HEK293 (cell line): ENCODE measurements around the gene RPS19BP1.

Source experiments
- GLIS1 ChIP-seq: fragments of 450-650 bp; formaldehyde crosslinking; IDR thresholded peaks from 2 replicates; pipeline ENCODE4 v1.5.1; 2016; ENCODE audit warnings: missing biosample characterization, missing genetic modification characterization
- KLF1 ChIP-seq: fragments of 450-650 bp; formaldehyde crosslinking; IDR thresholded peaks from 2 replicates; pipeline ENCODE4 v1.5.1; 2016; ENCODE audit warnings: missing biosample characterization, missing genetic modification characterization
- KLF7 ChIP-seq: fragments of 450-650 bp; formaldehyde crosslinking; IDR thresholded peaks from 2 replicates; pipeline ENCODE4 v1.5.1; 2016; ENCODE audit warnings: missing biosample characterization, missing genetic modification characterization, borderline replicate concordance
- PBX3 ChIP-seq: sonication (generic); formaldehyde crosslinking; IDR thresholded peaks from 2 replicates; pipeline ENCODE4 v1.8.1; 2022; ENCODE audit warnings: mild to moderate bottlenecking, moderate library complexity, missing genetic modification reagents
- PRDM10 ChIP-seq: fragments of 450-650 bp; formaldehyde crosslinking; IDR thresholded peaks from 2 replicates; pipeline ENCODE4 v1.5.1; 2016; ENCODE audit warnings: missing biosample characterization, missing genetic modification characterization
- PRDM6 ChIP-seq: fragments of 450-650 bp; formaldehyde crosslinking; IDR thresholded peaks from 2 replicates; pipeline ENCODE4 v1.5.1; 2017; ENCODE audit warnings: missing biosample characterization, missing genetic modification characterization
- ZBTB1 ChIP-seq: fragments of 450-650 bp; formaldehyde crosslinking; IDR thresholded peaks from 2 replicates; pipeline ENCODE4 v1.5.1; 2016; ENCODE audit warnings: missing biosample characterization, missing genetic modification characterization
- ZBTB10 ChIP-seq: fragments of 450-650 bp; formaldehyde crosslinking; IDR thresholded peaks from 2 replicates; pipeline ENCODE4 v1.5.1; 2016; ENCODE audit warnings: missing biosample characterization, missing genetic modification characterization
- ZBTB17 ChIP-seq: fragments of 450-650 bp; formaldehyde crosslinking; IDR thresholded peaks from 2 replicates; pipeline ENCODE4 v1.5.1; 2016; ENCODE audit warnings: missing biosample characterization, missing genetic modification characterization
- ZNF148 ChIP-seq: fragments of 450-650 bp; formaldehyde crosslinking; IDR thresholded peaks from 2 replicates; pipeline ENCODE4 v1.5.0; 2017; ENCODE audit warnings: missing biosample characterization, missing genetic modification characterization, borderline replicate concordance
- ZNF19 ChIP-seq: fragments of 450-650 bp; formaldehyde crosslinking; IDR thresholded peaks from 2 replicates; pipeline ENCODE4; 2016; ENCODE audit warnings: missing biosample characterization, missing genetic modification characterization, low read depth
- ZNF211 ChIP-seq: fragments of 450-650 bp; formaldehyde crosslinking; IDR thresholded peaks from 2 replicates; pipeline ENCODE4 v1.5.1; 2016; ENCODE audit warnings: low read depth, missing biosample characterization, missing genetic modification characterization
- ZNF221 ChIP-seq: fragments of 450-650 bp; formaldehyde crosslinking; IDR thresholded peaks from 2 replicates; pipeline ENCODE4 v1.5.1; 2017; ENCODE audit warnings: missing biosample characterization, missing genetic modification characterization, borderline replicate concordance
- ZNF23 ChIP-seq: fragments of 450-650 bp; formaldehyde crosslinking; IDR thresholded peaks from 2 replicates; pipeline ENCODE4 v1.5.1; 2016; ENCODE audit warnings: missing biosample characterization, missing genetic modification characterization, borderline replicate concordance
- ZNF26 ChIP-seq: fragments of 450-650 bp; formaldehyde crosslinking; IDR thresholded peaks from 2 replicates; pipeline ENCODE4 v1.5.1; 2016; ENCODE audit warnings: missing biosample characterization, missing genetic modification characterization
- ZNF302 ChIP-seq: fragments of 450-650 bp; formaldehyde crosslinking; IDR thresholded peaks from 2 replicates; pipeline ENCODE4 v1.5.1; 2016; ENCODE audit warnings: missing biosample characterization, missing genetic modification characterization, low read depth
- ZNF362 ChIP-seq: fragments of 450-650 bp; formaldehyde crosslinking; IDR thresholded peaks from 2 replicates; pipeline ENCODE4 v1.5.1; 2016; ENCODE audit warnings: missing biosample characterization, missing genetic modification characterization
- ZNF426 ChIP-seq: fragments of 450-650 bp; formaldehyde crosslinking; IDR thresholded peaks from 2 replicates; pipeline ENCODE4 v1.5.1; 2017; ENCODE audit warnings: missing biosample characterization, missing genetic modification characterization, mild to moderate bottlenecking, inconsistent platforms, moderate library complexity
- ZNF549 ChIP-seq: fragments of 450-650 bp; IDR thresholded peaks from 2 replicates; pipeline ENCODE4 v1.5.1; 2018; ENCODE audit warnings: missing biosample characterization, missing genetic modification characterization, mild to moderate bottlenecking, inconsistent platforms, moderate library complexity
- ZNF621 ChIP-seq: fragments of 450-650 bp; formaldehyde crosslinking; IDR thresholded peaks from 2 replicates; pipeline ENCODE4 v1.5.1; 2017; ENCODE audit warnings: missing biosample characterization, missing genetic modification characterization
- ZNF670 ChIP-seq: fragments of 450-650 bp; formaldehyde crosslinking; IDR thresholded peaks from 2 replicates; pipeline ENCODE4 v1.5.1; 2016; ENCODE audit warnings: missing biosample characterization, missing genetic modification characterization, low read depth
- ZNF707 ChIP-seq: fragments of 450-650 bp; formaldehyde crosslinking; IDR thresholded peaks from 2 replicates; pipeline ENCODE4 v1.5.1; 2016; ENCODE audit warnings: missing biosample characterization, missing genetic modification characterization
- ZNF776 ChIP-seq: fragments of 450-650 bp; formaldehyde crosslinking; IDR thresholded peaks from 2 replicates; pipeline ENCODE4 v1.5.0; 2017; ENCODE audit warnings: missing biosample characterization, missing genetic modification characterization, borderline replicate concordance
- ZNF843 ChIP-seq: fragments of 450-650 bp; formaldehyde crosslinking; IDR thresholded peaks from 2 replicates; pipeline ENCODE4 v1.5.1; 2016; ENCODE audit warnings: missing biosample characterization, missing genetic modification characterization

Gene RPS19BP1

GRCh38 chr22:39546889-39547586 is 14.5 kb upstream of the RPS19BP1 start (continued):
- TF ChIP-seq ZNF362 (tag by site-specific recombination) (no peak), ZNF221 (tag by site-specific recombination) (no peak), ZNF707 (no peak), ZBTB1 (tag by site-specific recombination) (no peak), ZNF426 (tag by site-specific recombination) (no peak), KLF7 (tag by site-specific recombination) (no peak), ZNF621 (tag by site-specific recombination) (no peak), ZBTB10 (no peak), ZNF670 (tag by site-specific recombination) (no peak), PBX3 (CRISPR knock-in tag) (no peak), ZNF211 (no peak), ZNF19 (tag by site-specific recombination) (no peak), ZBTB17 (tag by site-specific recombination) (peak; percentile 80), ZNF148 (tag by site-specific recombination) (0 out of 2 replicates have a peak, but pooled peaks have one; percentile 28), PRDM10 (tag by site-specific recombination) (no peak), ZNF302 (tag by site-specific recombination) (no peak), GLIS1 (tag by site-specific recombination) (peak; percentile 58), PRDM6 (tag by site-specific recombination) (no peak), ZNF549 (tag by site-specific recombination) (no peak), ZNF26 (tag by site-specific recombination) (0 out of 2 replicates have a peak, but pooled peaks have one; percentile 7), ZNF776 (tag by site-specific recombination) (no peak), ZNF843 (no peak), KLF1 (tag by site-specific recombination) (no peak), ZNF23 (tag by site-specific recombination) (no peak)
